HFF-Myc (cell line): Measurements from ENCODE around the gene PRR16.

Experiments
- DNase-seq: peaks from one replicate; pipeline ENCODE4 v3.0.0-alpha.2; 2011; ENCODE audit warnings: low read depth; ENCODE audit errors: extremely low read depth
- H3K4me3 ChIP-seq: replicated peaks from 2 replicates; pipeline ENCODE4 v1.5.1; 2011; ENCODE audit warnings: low read depth, mild to moderate bottlenecking, control low read depth, low read length
- CTCF ChIP-seq: IDR thresholded peaks from 2 replicates; pipeline ENCODE4 v1.5.1; 2012; ENCODE audit warnings: mild to moderate bottlenecking, low read depth, low read length, control low read depth; ENCODE audit errors: missing control alignments

The PRR16 gene

GRCh38 chr5:120512068-120512467 is 48.0 kb downstream of the PRR16 start:
- no peak overlapping the region for H3K4me3 ChIP-seq
- DNase-seq, result no peak
- no peak for TF ChIP-seq CTCF

GRCh38 chr5:120512791-120513650 is 48.9 kb downstream of the PRR16 start:
- TF ChIP-seq CTCF, result no peak
- DNase-seq, result no peak
- H3K4me3 ChIP-seq, result no peak overlapping the region

GRCh38 chr5:120516805-120517204 is 52.7 kb downstream of the PRR16 start:
- no peak for TF ChIP-seq CTCF
- DNase-seq, result no peak
- no peak overlapping the region for H3K4me3 ChIP-seq

GRCh38 chr5:120517607-120518252 is 53.6 kb downstream of the PRR16 start:
- H3K4me3 ChIP-seq, result no peak overlapping the region
- TF ChIP-seq CTCF, result no peak
- DNase-seq, result no peak

GRCh38 chr5:120518581-120518980 is 54.5 kb downstream of the PRR16 start:
- TF ChIP-seq CTCF, result no peak
- no peak for DNase-seq

GRCh38 chr5:120527251-120527650 is 63.2 kb downstream of the PRR16 start:
- H3K4me3 ChIP-seq, result no peak overlapping the region
- DNase-seq, result no peak
- TF ChIP-seq CTCF, result no peak

More at GRCh38 chr5:120518581-120518980, 54.5 kb downstream of the PRR16 start:
- H3K4me3 ChIP-seq, result no peak overlapping the region
